ENCODE results near the gene WDR43. TPM values are rescaled to one million over a fixed set of nuclear protein-coding genes. Genes with fewer than 3 reads are reported as not detected.
A peak's percentile ranks its signal among the peaks of the same experiment; 100 is the strongest.

The WDR43 gene
- total and polyA plus RNA-seq, 4 donors, result 11.1 to 43.1 (median 17.5) TPM

- no peak for DNase-seq (ENCODE audit: low spot score)
- no peak for TF ChIP-seq FOXA1 (IDR thresholded peaks at IDR 0.05)
- TF ChIP-seq HNF4A (conservative IDR thresholded peaks at IDR 0.05), result no peak
- TF ChIP-seq, protein P1, sequence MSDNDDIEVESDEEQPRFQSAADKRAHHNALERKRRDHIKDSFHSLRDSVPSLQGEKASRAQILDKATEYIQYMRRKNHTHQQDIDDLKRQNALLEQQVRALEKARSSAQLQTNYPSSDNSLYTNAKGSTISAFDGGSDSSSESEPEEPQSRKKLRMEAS (IDR thresholded peaks at IDR 0.05), result no peak
- TF ChIP-seq SP1 (IDR thresholded peaks at IDR 0.05), result no peak
- TF ChIP-seq RXRA (IDR thresholded peaks at IDR 0.05), result no peak
- no peak for TF ChIP-seq NR2F2 (IDR thresholded peaks at IDR 0.05)
Measured at GRCh38 chr2:28949617-28950305, 55.3 kb downstream of the WDR43 start.

GRCh38 chr2:28950941-28951630, 56.6 kb downstream of the WDR43 start:
- Histone ChIP-seq H3K27ac (ENCODE audit: low read depth in 1 of 2, low read length in 2 of 2) (no peak overlapping the region), H3K4me3 (ENCODE audit: low read depth in 1 of 3, low read length in 3 of 3) (no peak overlapping the region), H3K36me3 (ENCODE audit: control insufficient read depth in 4 of 4, insufficient read depth in 3 of 4, low read depth in 1 of 4, low read length in 3 of 4) (peaks cover 2 to 24% (median 15%) of the 10 kb centered on the region in 4 donors), H3K9ac (ENCODE audit: low read depth in 1 of 2, low read length in 2 of 2) (no peak overlapping the region), H3K9me3 (ENCODE audit: control insufficient read depth in 4 of 4, low read length in 3 of 4) (no peaks in the 10 kb centered on the region), H3K27me3 (ENCODE audit: control insufficient read depth in 4 of 4, insufficient read depth in 4 of 4, low read length in 3 of 4) (no peaks in the 10 kb centered on the region), H3K4me1 (ENCODE audit: control insufficient read depth in 4 of 4, insufficient read depth in 4 of 4, low read length in 3 of 4) (peaks cover 4 to 17% (median 9%) of the 10 kb centered on the region in 4 donors)
- no peak for TF ChIP-seq GABPA (IDR thresholded peaks at IDR 0.05 in 1 of 2, conservative IDR thresholded peaks at IDR 0.05 in 1 of 2)
- TF ChIP-seq, protein P2, sequence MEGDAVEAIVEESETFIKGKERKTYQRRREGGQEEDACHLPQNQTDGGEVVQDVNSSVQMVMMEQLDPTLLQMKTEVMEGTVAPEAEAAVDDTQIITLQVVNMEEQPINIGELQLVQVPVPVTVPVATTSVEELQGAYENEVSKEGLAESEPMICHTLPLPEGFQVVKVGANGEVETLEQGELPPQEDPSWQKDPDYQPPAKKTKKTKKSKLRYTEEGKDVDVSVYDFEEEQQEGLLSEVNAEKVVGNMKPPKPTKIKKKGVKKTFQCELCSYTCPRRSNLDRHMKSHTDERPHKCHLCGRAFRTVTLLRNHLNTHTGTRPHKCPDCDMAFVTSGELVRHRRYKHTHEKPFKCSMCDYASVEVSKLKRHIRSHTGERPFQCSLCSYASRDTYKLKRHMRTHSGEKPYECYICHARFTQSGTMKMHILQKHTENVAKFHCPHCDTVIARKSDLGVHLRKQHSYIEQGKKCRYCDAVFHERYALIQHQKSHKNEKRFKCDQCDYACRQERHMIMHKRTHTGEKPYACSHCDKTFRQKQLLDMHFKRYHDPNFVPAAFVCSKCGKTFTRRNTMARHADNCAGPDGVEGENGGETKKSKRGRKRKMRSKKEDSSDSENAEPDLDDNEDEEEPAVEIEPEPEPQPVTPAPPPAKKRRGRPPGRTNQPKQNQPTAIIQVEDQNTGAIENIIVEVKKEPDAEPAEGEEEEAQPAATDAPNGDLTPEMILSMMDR (IDR thresholded peaks at IDR 0.05; ENCODE audit: low read depth, low read length, missing input control), result no peak
- WGBS, result 95% methylated on average over 12 of the region's 12 CpGs
- no peak for DNase-seq (ENCODE audit: low spot score)

More at GRCh38 chr2:28949617-28950305, 55.3 kb downstream of the WDR43 start:
- Histone ChIP-seq H3K9ac (ENCODE audit: low read depth in 1 of 2, low read length in 2 of 2) (no peak overlapping the region), H3K36me3 (ENCODE audit: control insufficient read depth in 4 of 4, insufficient read depth in 3 of 4, low read depth in 1 of 4, low read length in 3 of 4) (peaks cover 2 to 36% (median 24%) of the 10 kb centered on the region in 4 donors), H3K9me3 (ENCODE audit: control insufficient read depth in 4 of 4, low read length in 3 of 4) (no peaks in the 10 kb centered on the region), H3K4me1 (ENCODE audit: control insufficient read depth in 4 of 4, insufficient read depth in 4 of 4, low read length in 3 of 4) (peaks cover 4 to 17% (median 9%) of the 10 kb centered on the region in 4 donors), H3K4me3 (ENCODE audit: low read depth in 1 of 3, low read length in 3 of 3) (no peak overlapping the region), H3K27me3 (ENCODE audit: control insufficient read depth in 4 of 4, insufficient read depth in 4 of 4, low read length in 3 of 4) (no peaks in the 10 kb centered on the region), H3K27ac (ENCODE audit: low read depth in 1 of 2, low read length in 2 of 2) (no peak overlapping the region)
- 88% methylated on average over 11 of the region's 11 CpGs for WGBS

GRCh38 chr2:28951910-28952835, 57.7 kb downstream of the WDR43 start:
- 31% methylated on average over 13 of the region's 13 CpGs for WGBS
- Histone ChIP-seq H3K27ac (ENCODE audit: low read depth in 1 of 2, low read length in 2 of 2) (peak overlapping the region; percentile 15 to 42), H3K4me3 (ENCODE audit: low read depth in 1 of 3, low read length in 3 of 3) (no peak overlapping the region), H3K9ac (ENCODE audit: low read depth in 1 of 2, low read length in 2 of 2) (no peak overlapping the region), H3K4me1 (ENCODE audit: control insufficient read depth in 4 of 4, insufficient read depth in 4 of 4, low read length in 3 of 4) (peaks cover 4 to 17% (median 9%) of the 10 kb centered on the region in 4 donors), H3K9me3 (ENCODE audit: control insufficient read depth in 4 of 4, low read length in 3 of 4) (no peaks in the 10 kb centered on the region), H3K27me3 (ENCODE audit: control insufficient read depth in 4 of 4, insufficient read depth in 4 of 4, low read length in 3 of 4) (no peaks in the 10 kb centered on the region), H3K36me3 (ENCODE audit: control insufficient read depth in 4 of 4, insufficient read depth in 3 of 4, low read depth in 1 of 4, low read length in 3 of 4) (peaks cover 2 to 13% (median 6%) of the 10 kb centered on the region in 4 donors)
- DNase-seq (ENCODE audit: low spot score), result no peak
- peak in 1 of 2 donors; percentile 49 for TF ChIP-seq GABPA (IDR thresholded peaks at IDR 0.05 in 1 of 2, conservative IDR thresholded peaks at IDR 0.05 in 1 of 2)
- peak; percentile 93 to 94 for TF ChIP-seq RXRA (IDR thresholded peaks at IDR 0.05)
- peak; percentile 73 for TF ChIP-seq FOXA1 (IDR thresholded peaks at IDR 0.05)
- peak; percentile 94 for TF ChIP-seq SP1 (IDR thresholded peaks at IDR 0.05)
- peak; percentile 88 for TF ChIP-seq JUND (IDR thresholded peaks at IDR 0.05)
- peak in 1 of 2 donors; percentile 36 for TF ChIP-seq RAD21 (IDR thresholded peaks at IDR 0.05)
- TF ChIP-seq FOXA2 (IDR thresholded peaks at IDR 0.05), result peak; percentile 66
- peak; percentile 91 for TF ChIP-seq ZBTB33 (IDR thresholded peaks at IDR 0.05)
- peak; percentile 65 for TF ChIP-seq NR2F2 (IDR thresholded peaks at IDR 0.05)
- TF ChIP-seq, protein P3, sequence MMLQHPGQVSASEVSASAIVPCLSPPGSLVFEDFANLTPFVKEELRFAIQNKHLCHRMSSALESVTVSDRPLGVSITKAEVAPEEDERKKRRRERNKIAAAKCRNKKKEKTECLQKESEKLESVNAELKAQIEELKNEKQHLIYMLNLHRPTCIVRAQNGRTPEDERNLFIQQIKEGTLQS (IDR thresholded peaks at IDR 0.05), result peak; percentile 86
- TF ChIP-seq, protein P4, sequence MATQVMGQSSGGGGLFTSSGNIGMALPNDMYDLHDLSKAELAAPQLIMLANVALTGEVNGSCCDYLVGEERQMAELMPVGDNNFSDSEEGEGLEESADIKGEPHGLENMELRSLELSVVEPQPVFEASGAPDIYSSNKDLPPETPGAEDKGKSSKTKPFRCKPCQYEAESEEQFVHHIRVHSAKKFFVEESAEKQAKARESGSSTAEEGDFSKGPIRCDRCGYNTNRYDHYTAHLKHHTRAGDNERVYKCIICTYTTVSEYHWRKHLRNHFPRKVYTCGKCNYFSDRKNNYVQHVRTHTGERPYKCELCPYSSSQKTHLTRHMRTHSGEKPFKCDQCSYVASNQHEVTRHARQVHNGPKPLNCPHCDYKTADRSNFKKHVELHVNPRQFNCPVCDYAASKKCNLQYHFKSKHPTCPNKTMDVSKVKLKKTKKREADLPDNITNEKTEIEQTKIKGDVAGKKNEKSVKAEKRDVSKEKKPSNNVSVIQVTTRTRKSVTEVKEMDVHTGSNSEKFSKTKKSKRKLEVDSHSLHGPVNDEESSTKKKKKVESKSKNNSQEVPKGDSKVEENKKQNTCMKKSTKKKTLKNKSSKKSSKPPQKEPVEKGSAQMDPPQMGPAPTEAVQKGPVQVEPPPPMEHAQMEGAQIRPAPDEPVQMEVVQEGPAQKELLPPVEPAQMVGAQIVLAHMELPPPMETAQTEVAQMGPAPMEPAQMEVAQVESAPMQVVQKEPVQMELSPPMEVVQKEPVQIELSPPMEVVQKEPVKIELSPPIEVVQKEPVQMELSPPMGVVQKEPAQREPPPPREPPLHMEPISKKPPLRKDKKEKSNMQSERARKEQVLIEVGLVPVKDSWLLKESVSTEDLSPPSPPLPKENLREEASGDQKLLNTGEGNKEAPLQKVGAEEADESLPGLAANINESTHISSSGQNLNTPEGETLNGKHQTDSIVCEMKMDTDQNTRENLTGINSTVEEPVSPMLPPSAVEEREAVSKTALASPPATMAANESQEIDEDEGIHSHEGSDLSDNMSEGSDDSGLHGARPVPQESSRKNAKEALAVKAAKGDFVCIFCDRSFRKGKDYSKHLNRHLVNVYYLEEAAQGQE (IDR thresholded peaks at IDR 0.05), result peak; percentile 75
- peak; percentile 57 for TF ChIP-seq TAF1 (conservative IDR thresholded peaks at IDR 0.05)

Measured in liver (tissue), 9 donors.